Measurements from ENCODE around the gene CC2D2B.
"Not testable (repeated sequence)": the region's sequence is repeated elsewhere in the genome, so short reads cannot be mapped to it uniquely, and the experiment has no call there.

The CC2D2B gene

GRCh38 chr10:96021332-96021731 is 113.6 kb downstream of the CC2D2B start:
- Mint-ChIP-seq H3K4me3 (no peak overlapping the region), H3K27ac (no peak overlapping the region), H3K27me3 (no peaks in the 10 kb centered on the region), H3K36me3 (peaks cover 5% of the 10 kb centered on the region), H3K9me3 (no peaks in the 10 kb centered on the region), H3K4me1 (peaks cover 4% of the 10 kb centered on the region)
- DNase-seq (ENCODE audit: low spot score in 2 of 2), result no peak
- no peak for ATAC-seq (ENCODE audit: low read depth)

GRCh38 chr10:96022739-96023138 is 115.0 kb downstream of the CC2D2B start:
- no peak overlapping the region for H3K27ac Mint-ChIP-seq

DNA sequence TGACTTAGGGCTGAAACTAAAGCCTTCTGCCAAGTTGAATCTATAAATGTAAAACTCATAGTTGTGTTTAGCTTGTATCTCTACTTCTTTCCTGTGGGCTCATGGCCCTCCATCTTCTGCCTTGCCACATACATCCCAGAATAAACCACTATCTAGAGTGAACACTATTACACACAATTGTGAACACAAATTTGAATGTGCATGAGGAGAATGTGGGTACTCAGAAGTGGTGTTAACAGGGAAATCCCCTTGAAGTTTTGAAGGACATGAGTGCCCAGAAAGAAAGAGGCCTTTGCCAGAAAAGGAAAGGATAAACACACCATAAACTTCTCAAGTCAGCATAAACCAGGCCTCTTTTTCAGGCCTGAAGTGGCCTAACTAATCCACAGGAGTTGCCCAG is 115.4 kb downstream of the CC2D2B start:
- ATAC-seq (ENCODE audit: low read depth) (no peak), DNase-seq (ENCODE audit: low spot score in 2 of 2) (no peak)
- no peaks in the 10 kb centered on the region for H3K27me3 Mint-ChIP-seq
- H3K9me3 Mint-ChIP-seq, result peaks cover 2% of the 10 kb centered on the region
- H3K36me3 Mint-ChIP-seq, result peaks cover 8% of the 10 kb centered on the region
- H3K27ac Mint-ChIP-seq, result no peak overlapping the region
- no peaks in the 10 kb centered on the region for H3K4me1 Mint-ChIP-seq
- no peak overlapping the region for H3K4me3 Mint-ChIP-seq

More at GRCh38 chr10:96022739-96023138, 115.0 kb downstream of the CC2D2B start:
- no peak for ATAC-seq (ENCODE audit: low read depth)
- Mint-ChIP-seq H3K9me3 (no peaks in the 10 kb centered on the region), H3K4me3 (no peak overlapping the region), H3K4me1 (no peaks in the 10 kb centered on the region), H3K27me3 (no peaks in the 10 kb centered on the region), H3K36me3 (peaks cover 6% of the 10 kb centered on the region)
- no peak for DNase-seq (ENCODE audit: low spot score in 2 of 2)

GRCh38 chr10:96025566-96025965 is 117.8 kb downstream of the CC2D2B start:
- DNase-seq (ENCODE audit: low spot score in 2 of 2), result no peak
- Mint-ChIP-seq H3K27me3 (no peaks in the 10 kb centered on the region), H3K27ac (no peak overlapping the region)

DNA sequence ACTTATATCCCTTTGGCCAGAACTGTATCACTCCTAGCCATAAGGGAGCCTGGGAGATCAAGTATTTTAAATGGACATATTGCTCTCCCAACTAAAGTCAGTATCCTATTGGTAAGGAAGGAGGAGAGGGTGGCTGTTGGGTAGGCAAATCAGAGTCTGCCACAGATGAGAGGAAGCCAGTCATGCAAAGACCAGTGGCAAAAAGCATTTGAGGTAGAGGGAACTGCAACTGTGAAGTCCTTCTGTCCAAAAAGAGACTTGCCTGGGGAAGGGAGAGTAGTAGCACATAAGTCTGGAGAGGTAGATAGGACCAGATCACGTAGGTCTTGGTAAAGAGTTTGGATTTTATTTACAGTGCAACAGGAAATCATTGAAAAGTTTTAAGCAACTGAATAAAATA is 126.8 kb downstream of the CC2D2B start:
- Mint-ChIP-seq H3K27me3 (no peaks in the 10 kb centered on the region), H3K4me1 (peaks cover 6% of the 10 kb centered on the region), H3K9me3 (peaks cover 2% of the 10 kb centered on the region), H3K36me3 (peaks cover 2% of the 10 kb centered on the region), H3K4me3 (no peak overlapping the region), H3K27ac (no peak overlapping the region)
- DNase-seq (ENCODE audit: low spot score in 2 of 2) (no peak), ATAC-seq (ENCODE audit: low read depth) (no peak)

More at GRCh38 chr10:96025566-96025965, 117.8 kb downstream of the CC2D2B start:
- peak; percentile 56 for ATAC-seq (ENCODE audit: low read depth)
- Mint-ChIP-seq H3K4me3 (no peak overlapping the region), H3K4me1 (no peaks in the 10 kb centered on the region), H3K36me3 (peaks cover 5% of the 10 kb centered on the region), H3K9me3 (peaks cover 2% of the 10 kb centered on the region)

- H3K27me3 Mint-ChIP-seq, result no peaks in the 10 kb centered on the region
- H3K36me3 Mint-ChIP-seq, result peaks cover 2% of the 10 kb centered on the region
- ATAC-seq (ENCODE audit: low read depth) (no peak), DNase-seq (ENCODE audit: low spot score in 2 of 2) (no peak)
- peaks cover 11% of the 10 kb centered on the region for H3K4me1 Mint-ChIP-seq
- H3K27ac Mint-ChIP-seq, result no peak overlapping the region
- H3K4me3 Mint-ChIP-seq, result no peak overlapping the region
- H3K9me3 Mint-ChIP-seq, result peaks cover 2% of the 10 kb centered on the region
Observed at GRCh38 chr10:96038476-96039387, 131.0 kb downstream of the CC2D2B start.

DNA sequence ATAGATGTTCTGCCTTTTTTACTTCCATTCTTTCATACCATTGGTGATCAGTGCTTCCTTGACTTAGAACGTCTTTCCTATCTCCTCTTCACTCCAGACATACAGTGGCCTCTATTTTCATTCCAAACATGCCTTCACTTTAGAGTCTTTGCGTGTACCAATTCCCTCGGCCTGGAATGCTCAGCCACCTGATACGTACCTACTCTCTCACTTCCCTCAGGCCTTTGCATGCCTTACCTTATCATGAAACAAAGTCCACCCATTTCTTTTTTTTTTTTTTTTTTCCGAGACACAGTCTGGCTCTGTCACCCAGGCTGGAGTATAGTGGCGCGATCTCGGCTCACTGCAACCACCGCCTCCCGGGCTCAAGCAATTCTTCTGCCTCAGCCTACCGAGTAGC is 133.4 kb downstream of the CC2D2B start:
- DNase-seq (ENCODE audit: low spot score in 2 of 2) (no peak), ATAC-seq (ENCODE audit: low read depth) (no peak)
- Mint-ChIP-seq H3K27ac (no peak overlapping the region), H3K4me1 (peaks cover 18% of the 10 kb centered on the region), H3K36me3 (peaks cover 2% of the 10 kb centered on the region), H3K4me3 (no peak overlapping the region), H3K9me3 (peaks cover 2% of the 10 kb centered on the region), H3K27me3 (no peaks in the 10 kb centered on the region)

DNA sequence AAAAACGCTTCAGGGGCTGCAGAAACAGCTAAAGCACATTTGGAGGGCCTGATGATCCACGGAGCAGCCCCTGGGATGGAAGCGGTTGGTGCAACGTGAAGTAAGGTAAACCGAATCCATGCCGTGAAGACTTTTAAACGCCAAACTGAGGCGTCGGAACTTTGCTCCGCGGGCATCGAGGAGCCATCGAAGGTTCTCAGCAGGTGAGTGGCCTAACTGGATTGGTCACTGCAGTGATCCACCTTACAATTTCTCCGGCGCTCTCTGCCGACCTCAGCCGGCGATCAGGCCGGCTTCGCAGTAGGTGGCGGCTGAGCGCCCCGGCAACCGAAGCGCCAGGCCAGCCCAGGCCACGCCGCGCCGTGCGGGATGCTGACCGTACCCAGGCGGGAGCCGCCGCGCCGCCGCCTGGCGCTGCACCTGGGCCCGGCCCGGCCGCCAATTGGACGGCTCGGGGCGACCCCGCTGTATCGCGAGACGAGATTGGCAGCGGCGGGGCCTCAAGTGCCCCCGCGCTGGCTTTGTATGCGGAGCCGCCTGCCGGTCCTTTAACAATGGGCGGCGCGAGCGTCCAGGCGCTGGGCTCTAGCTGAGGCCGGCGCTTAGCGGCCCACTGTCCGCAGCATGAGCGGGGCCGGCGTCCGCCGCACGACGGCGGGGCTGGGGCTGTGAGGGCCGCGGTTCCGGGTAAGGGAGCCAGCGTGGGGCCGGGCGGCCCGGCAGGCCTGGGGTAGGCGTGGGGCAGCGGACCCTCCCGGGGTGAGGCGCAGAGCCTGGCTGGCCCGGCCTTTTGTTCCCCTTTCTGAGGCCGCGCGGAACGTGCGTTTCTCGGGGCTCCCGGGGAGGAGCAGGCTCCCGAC is 135.5 kb downstream of the CC2D2B start, which contains the start of gene CCNJ:
Gene CCNJ, plus strand, starts transcription at position 551 of the 860 bp plus-strand sequence. CDS start 811 bp downstream, outside the sequence.
- H3K27ac Mint-ChIP-seq, result peak within 1 kb of the TSS; percentile 89
- ATAC-seq (ENCODE audit: low read depth) (peak; percentile 86), DNase-seq (ENCODE audit: low spot score in 2 of 2) (peak; percentile 77 to 84)
- H3K36me3 Mint-ChIP-seq, result peaks cover 13% of the 10 kb centered on the region
- H3K4me3 Mint-ChIP-seq, result peak within 1 kb of the TSS; percentile 85
- no peaks in the 10 kb centered on the region for H3K27me3 Mint-ChIP-seq
- peaks cover 36% of the 10 kb centered on the region for H3K4me1 Mint-ChIP-seq
- no peaks in the 10 kb centered on the region for H3K9me3 Mint-ChIP-seq

- DNase-seq (ENCODE audit: low spot score in 2 of 2) (peak; percentile 43 to 57), ATAC-seq (ENCODE audit: low read depth) (peak; percentile 47)
- no peaks in the 10 kb centered on the region for H3K27me3 Mint-ChIP-seq
- H3K4me3 Mint-ChIP-seq, result peak overlapping the region; percentile 85
- H3K27ac Mint-ChIP-seq, result peak overlapping the region; percentile 89
- no peaks in the 10 kb centered on the region for H3K9me3 Mint-ChIP-seq
- peaks cover 14% of the 10 kb centered on the region for H3K36me3 Mint-ChIP-seq
- peaks cover 44% of the 10 kb centered on the region for H3K4me1 Mint-ChIP-seq
Observed at GRCh38 chr10:96043893-96044715, 136.3 kb downstream of the CC2D2B start.

DNA sequence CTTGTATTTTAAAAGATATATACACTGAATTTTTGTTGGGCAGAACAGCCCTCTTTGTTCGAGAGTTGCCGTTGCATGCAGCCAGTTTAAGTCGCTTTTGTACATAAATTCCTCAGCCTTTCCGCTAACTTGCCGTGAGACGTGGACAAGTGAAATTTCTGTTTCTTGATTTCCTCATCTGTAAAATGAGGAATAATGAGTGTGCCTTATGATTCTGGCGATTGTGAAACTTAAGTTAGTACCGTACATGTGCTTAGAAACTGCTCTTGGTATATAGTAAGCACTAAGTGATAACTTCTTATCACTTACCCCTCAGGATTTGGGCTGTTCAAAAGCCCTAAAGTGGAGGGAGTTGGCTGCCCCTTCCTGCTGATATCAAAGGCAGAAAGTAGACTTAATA is 137.0 kb downstream of the CC2D2B start:
- peaks cover 16% of the 10 kb centered on the region for H3K36me3 Mint-ChIP-seq
- DNase-seq (ENCODE audit: low spot score in 2 of 2), result no peak
- no peak for ATAC-seq (ENCODE audit: low read depth)
- peak overlapping the region; percentile 89 for H3K27ac Mint-ChIP-seq
- no peaks in the 10 kb centered on the region for H3K9me3 Mint-ChIP-seq
- H3K4me1 Mint-ChIP-seq, result peaks cover 49% of the 10 kb centered on the region
- no peaks in the 10 kb centered on the region for H3K27me3 Mint-ChIP-seq
- H3K4me3 Mint-ChIP-seq, result peak overlapping the region; percentile 85

GRCh38 chr10:96046546-96046945 is 138.8 kb downstream of the CC2D2B start:
- no peaks in the 10 kb centered on the region for H3K27me3 Mint-ChIP-seq
- ATAC-seq (ENCODE audit: low read depth) (no peak), DNase-seq (ENCODE audit: low spot score in 2 of 2) (no peak)
- H3K4me1 Mint-ChIP-seq, result peaks cover 50% of the 10 kb centered on the region
- peak overlapping the region; percentile 58 for H3K27ac Mint-ChIP-seq
- H3K9me3 Mint-ChIP-seq, result no peaks in the 10 kb centered on the region
- H3K36me3 Mint-ChIP-seq, result peaks cover 17% of the 10 kb centered on the region
- no peak overlapping the region for H3K4me3 Mint-ChIP-seq

GRCh38 chr10:96047004-96047649 is 139.4 kb downstream of the CC2D2B start:
- Mint-ChIP-seq H3K4me3 (no peak overlapping the region), H3K4me1 (peaks cover 54% of the 10 kb centered on the region), H3K27me3 (no peaks in the 10 kb centered on the region), H3K27ac (no peak overlapping the region), H3K9me3 (no peaks in the 10 kb centered on the region), H3K36me3 (peaks cover 21% of the 10 kb centered on the region)
- ATAC-seq (ENCODE audit: low read depth) (no peak), DNase-seq (ENCODE audit: low spot score in 2 of 2) (no peak)

DNA sequence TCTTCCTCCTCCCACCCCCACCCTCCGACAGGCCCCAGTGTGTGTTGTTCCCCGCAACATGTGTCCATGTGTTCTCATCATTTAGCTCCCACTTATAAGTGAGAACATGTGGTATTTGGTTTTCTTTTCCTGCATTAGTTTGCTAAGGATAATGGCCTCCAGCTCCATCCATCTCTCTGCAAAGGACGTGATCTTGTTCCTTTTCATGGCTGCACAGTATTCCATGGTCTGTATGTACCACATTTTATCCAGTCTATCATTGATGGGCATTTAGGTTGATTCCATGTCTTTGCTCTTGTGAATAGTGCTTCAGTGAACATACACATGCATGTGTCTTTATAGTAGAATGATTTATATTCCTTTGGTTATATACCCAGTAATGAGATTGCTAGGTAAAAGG is 140.2 kb downstream of the CC2D2B start:
- H3K36me3 Mint-ChIP-seq, result peaks cover 21% of the 10 kb centered on the region
- ATAC-seq (ENCODE audit: low read depth); H3K27ac Mint-ChIP-seq; H3K27me3 Mint-ChIP-seq; DNase-seq (ENCODE audit: low spot score in 2 of 2); H3K4me3 Mint-ChIP-seq; H3K9me3 Mint-ChIP-seq: not testable (repeated sequence)
- H3K4me1 Mint-ChIP-seq, result peaks cover 49% of the 10 kb centered on the region

Data from memory B cell (primary cell).